B cell (primary cell): Measurements from ENCODE around the gene H6PD. TPM values are rescaled to one million over a fixed set of nuclear protein-coding genes. Genes with fewer than 3 reads are reported as not detected.

Source experiments
- ATAC-seq: fragments of 200-7000 bp; cut with Tn5 transposase; one replicate; pipeline ENCODE4 v1.10.0; 2021; ENCODE audit warnings: low read depth, mild to moderate bottlenecking, moderate number of reproducible peaks, moderate library complexity
- CTCF ChIA-PET: fragments of 350-600 bp; sonication (Branson Sonifier 250); formaldehyde crosslinking; loops from one replicate; lab custom pipeline; 2021; ENCODE audit warnings: antibody characterized with exemption, inconsistent platforms; lab: Charles Lee
- POLR2A ChIA-PET: fragments of 350-600 bp; sonication (Branson Sonifier 250); formaldehyde crosslinking; loops from one replicate; lab custom pipeline; 2021; ENCODE audit warnings: antibody characterized with exemption; lab: Charles Lee
- DNase-seq: peaks from one replicate; pipeline ENCODE4 v3.0.0; 2013
- H2AFZ ChIP-seq: 2 replicates; pipeline ENCODE4 v1.6.1; 2012; ENCODE audit warnings: mild to moderate bottlenecking, low read depth, low read length; ENCODE audit not compliant: insufficient read depth, poor library complexity, severe bottlenecking
- H3K27ac ChIP-seq, 2 donors: 1 replicate in 1 of 2; 2 replicates in 1 of 2; pipeline ENCODE4 v1.5.1; 2012 to 2013; ENCODE audit warnings: low read length in 2 of 2, mild to moderate bottlenecking in 2 of 2, moderate library complexity in 1 of 2
- H3K27me3 ChIP-seq, 4 experiments: fragments of 200-600 bp in 1 of 4; sonication (generic) in 1 of 4; replicated peaks in 1 of 4; 1 replicate in 2 of 4; 2 replicates in 2 of 4; pipeline versions ENCODE4 v1.6.1 to v1.7.0; 2013 to 2016; ENCODE audit warnings: low read length in 3 of 4, mild to moderate bottlenecking in 2 of 4, mixed read lengths in 1 of 4, moderate library complexity in 1 of 4; ENCODE audit not compliant: insufficient read depth in 4 of 4, control insufficient read depth in 3 of 4; ENCODE audit errors: control extremely low read depth in 1 of 4
- H3K36me3 ChIP-seq, 2 experiments: replicated peaks in 1 of 2; 1 replicate in 1 of 2; 2 replicates in 1 of 2; pipeline versions ENCODE4 v1.6.1 to v1.7.1; 2013; ENCODE audit warnings: low read length in 1 of 2; ENCODE audit not compliant: insufficient read depth in 2 of 2, control insufficient read depth in 1 of 2; ENCODE audit errors: control extremely low read depth in 1 of 2, extremely low read depth in 1 of 2
- H3K4me1 ChIP-seq, 2 donors: fragments of 200-600 bp in 1 of 2; sonication (generic) in 1 of 2; 1 replicate in 1 of 2; 2 replicates in 1 of 2; pipeline versions ENCODE4 v1.5.1 to v1.6.1; 2013 to 2017; ENCODE audit warnings: low read length in 2 of 2; ENCODE audit not compliant: control insufficient read depth in 2 of 2, insufficient read depth in 2 of 2
- H3K4me2 ChIP-seq: replicated peaks from 2 replicates; pipeline ENCODE3; 2012; ENCODE audit warnings: mild to moderate bottlenecking, low read depth, low read length; ENCODE audit not compliant: poor library complexity, severe bottlenecking
- H3K4me3 ChIP-seq, 5 experiments: fragments of 200-600 bp in 1 of 5; sonication (generic) in 1 of 5; 1 replicate in 3 of 5; 2 replicates in 2 of 5; pipeline versions ENCODE4 v1.5.1 to v1.7.0; 2011 to 2016; ENCODE audit warnings: low read length in 4 of 5, mild to moderate bottlenecking in 4 of 5, low read depth in 2 of 5, control low read depth in 1 of 5, moderate library complexity in 1 of 5; ENCODE audit not compliant: insufficient read depth in 1 of 5; ENCODE audit errors: control extremely low read depth in 1 of 5, extremely low read depth in 1 of 5
- H3K79me2 ChIP-seq: fragments of 200-600 bp; sonication (generic); one replicate; pipeline ENCODE4 v1.6.0; 2016; ENCODE audit warnings: low read length; ENCODE audit not compliant: control insufficient read depth, insufficient read depth
- H3K9ac ChIP-seq: fragments of 200-600 bp; sonication (generic); 2 replicates; pipeline ENCODE4 v1.6.1; 2017; ENCODE audit warnings: mild to moderate bottlenecking, low read length, moderate library complexity
- H3K9me3 ChIP-seq, 3 donors: one replicate each; pipeline versions ENCODE4 v1.6.1 to v1.7.1; 2013; ENCODE audit warnings: low read length in 2 of 3; ENCODE audit not compliant: control insufficient read depth in 2 of 3, insufficient read depth in 1 of 3; ENCODE audit errors: control extremely low read depth in 1 of 3
- H4K20me1 ChIP-seq: 2 replicates; pipeline ENCODE4 v1.6.0; 2012; ENCODE audit warnings: mild to moderate bottlenecking, low read length; ENCODE audit not compliant: insufficient read depth, control insufficient read depth, poor library complexity, severe bottlenecking
- H3K27ac Mint-ChIP-seq: one replicate; pipeline ENCODE4 v1.8.0; 2021; ENCODE audit warnings: mixed read lengths
- H3K27me3 Mint-ChIP-seq: one replicate; pipeline ENCODE4 v1.8.0; 2021; ENCODE audit warnings: mixed read lengths
- H3K4me1 Mint-ChIP-seq: one replicate; pipeline ENCODE4 v1.8.0; 2021; ENCODE audit warnings: mixed read lengths
- H3K4me3 Mint-ChIP-seq: one replicate; pipeline ENCODE4 v1.8.0; 2021; ENCODE audit warnings: mixed read lengths
- H3K9me3 Mint-ChIP-seq: one replicate; pipeline ENCODE4 v1.8.0; 2022; ENCODE audit warnings: mixed read lengths; ENCODE audit not compliant: insufficient read depth
- CTCF ChIP-seq: fragments of 200-600 bp; IDR thresholded peaks from one replicate; pipeline ENCODE4 v1.8.0; 2022; ENCODE audit warnings: antibody characterized with exemption, mild to moderate bottlenecking
- EZH2 ChIP-seq: IDR thresholded peaks from 2 replicates; pipeline ENCODE4 v1.6.1; 2012; ENCODE audit warnings: borderline replicate concordance, low read depth, mild to moderate bottlenecking, moderate library complexity, low read length; ENCODE audit not compliant: insufficient read depth, poor library complexity, severe bottlenecking
- WGBS: methylation state at CpG from one replicate; pipeline ENCODE4 v1.1.5; 2013; ENCODE audit warnings: missing lambda C conversion rate; ENCODE audit not compliant: insufficient coverage; 5-methylcytosine and 5-hydroxymethylcytosine counted together
- intact Hi-C: fragments of 100-400 bp; cut with micrococcal nuclease; formaldehyde crosslinking; loops from one replicate; pipeline ENCODE4 v1.10.0; 2022
- polyA plus RNA-seq: library from polyadenylated mRNA; depleted of rRNA; stranded (reverse); fragments of >200 nt; gene quantifications from 2 replicates; pipeline ENCODE4 v1.2.3, GENCODE V29; 2012
- total RNA-seq, 2 donors: library from RNA; stranded (reverse); fragments of 120-200 nt in 1 of 2; gene quantifications; 1 replicate in 1 of 2; 2 replicates in 1 of 2; pipeline versions ENCODE4 v1.2.3 to v1.2.4, GENCODE V29; 2013 to 2022

Gene H6PD
- total and polyA plus RNA-seq, 2 donors (not counting 1 experiment from before 2014, with no cell fraction given), result 11.3 to 30.2 TPM

- ChIA-PET POLR2A (no interaction called here), CTCF (interaction anchor here (1.6 to 5.5 kb wide), 4 partner anchors 8 to 211 kb away, joined by 4 to 38 read pairs (median 21); no protein-coding TSS in a partner anchor)
- Histone ChIP-seq H3K27ac (no peak overlapping the region), H2AFZ (no peak overlapping the region), H3K79me2 (no peaks in the 10 kb centered on the region), H3K4me3 (no peak overlapping the region), H3K4me1 (peaks cover 0 to 18% of the 10 kb centered on the region in 2 donors), H3K9ac (no peak overlapping the region), H3K27me3 (peaks cover 0 to 14% (median 4%) of the 10 kb centered on the region in 4 experiments), H4K20me1 (no peaks in the 10 kb centered on the region), H3K4me2 (no peak overlapping the region), H3K36me3 (no peaks in the 10 kb centered on the region), H3K9me3 (peaks cover 0 to 22% (median 3%) of the 10 kb centered on the region in 3 donors)
- Mint-ChIP-seq H3K4me1 (peaks cover 17% of the 10 kb centered on the region), H3K27me3 (peaks cover 14% of the 10 kb centered on the region), H3K4me3 (no peak overlapping the region), H3K27ac (no peak overlapping the region), H3K9me3 (peaks cover 10% of the 10 kb centered on the region)
- TF ChIP-seq CTCF (no peak), EZH2 (no peak)
- WGBS, result 85% methylated on average over 16 of the region's 19 CpGs
- DNase-seq, result no peak
- intact Hi-C loops, result no loop called here
- no peak for ATAC-seq
These were observed 46.7 kb downstream of the H6PD start for GRCh38 chr1:9281071-9281827.
